ENCODE data around the gene RAI14. TPM values are rescaled to one million over a fixed set of nuclear protein-coding genes. Genes with fewer than 3 reads are reported as not detected.

RAI14 gene
- 10 to 100 TPM; 25.7 to 27.5 TPM for total RNA-seq

- peak within 1 kb of the TSS; percentile 84 to 94 (median 91) for H3K27ac ChIP-seq
- DNase-seq (peak; percentile 83 to 89 (median 84)), ATAC-seq (peak; percentile 88)
- no peaks in the 10 kb centered on the region for H3K9me3 ChIP-seq
- peak within 1 kb of the TSS; percentile 25 to 72 for H3K4me3 ChIP-seq
- WGBS, 2 donors = 0 to 2% methylated on average over 37 to 73 of the region's 79 CpGs
- peaks cover 20% of the 10 kb centered on the region for H3K4me1 ChIP-seq
- peak in 3 of 7 experiments; percentile 17 to 43 (median 33) for TF ChIP-seq CTCF (IDR thresholded peaks at IDR 0.05)
- TF ChIP-seq POLR2A (IDR thresholded peaks at IDR 0.05) = peak; percentile 73 to 74 (median 74)
- no peaks in the 10 kb centered on the region for H3K27me3 ChIP-seq
- intact Hi-C loops (cut with DNase I) = no loop called here
- H3K36me3 ChIP-seq (replicated peaks in 1 of 2; ENCODE audit: insufficient read depth in 1 of 2, low read depth in 2 of 2) = no peaks in the 10 kb centered on the region
These were observed at the start of gene RAI14 for GRCh38 chr5:34656001-34656699. RAI14 (plus strand) TSS chr5:34656328; CDS start chr5:34686920, 30,592 bp downstream.

GRCh38 chr5:34608368-34608767, 47.8 kb upstream of the RAI14 start:
- intact Hi-C loops (cut with DNase I) = no loop called here
- no peaks in the 10 kb centered on the region for H3K27me3 ChIP-seq
- no peaks in the 10 kb centered on the region for H3K4me1 ChIP-seq
- H3K36me3 ChIP-seq (replicated peaks in 1 of 2; ENCODE audit: insufficient read depth in 1 of 2, low read depth in 2 of 2) = no peaks in the 10 kb centered on the region
- WGBS, 2 donors = 75 to 84% methylated on average over 3 of the region's 3 CpGs
- DNase-seq (no peak), ATAC-seq (no peak)
- no peak overlapping the region for H3K4me3 ChIP-seq
- H3K9me3 ChIP-seq = no peaks in the 10 kb centered on the region
- TF ChIP-seq CTCF (IDR thresholded peaks at IDR 0.05) = no peak
- TF ChIP-seq POLR2A (IDR thresholded peaks at IDR 0.05) = no peak
- H3K27ac ChIP-seq = no peak overlapping the region

DNA sequence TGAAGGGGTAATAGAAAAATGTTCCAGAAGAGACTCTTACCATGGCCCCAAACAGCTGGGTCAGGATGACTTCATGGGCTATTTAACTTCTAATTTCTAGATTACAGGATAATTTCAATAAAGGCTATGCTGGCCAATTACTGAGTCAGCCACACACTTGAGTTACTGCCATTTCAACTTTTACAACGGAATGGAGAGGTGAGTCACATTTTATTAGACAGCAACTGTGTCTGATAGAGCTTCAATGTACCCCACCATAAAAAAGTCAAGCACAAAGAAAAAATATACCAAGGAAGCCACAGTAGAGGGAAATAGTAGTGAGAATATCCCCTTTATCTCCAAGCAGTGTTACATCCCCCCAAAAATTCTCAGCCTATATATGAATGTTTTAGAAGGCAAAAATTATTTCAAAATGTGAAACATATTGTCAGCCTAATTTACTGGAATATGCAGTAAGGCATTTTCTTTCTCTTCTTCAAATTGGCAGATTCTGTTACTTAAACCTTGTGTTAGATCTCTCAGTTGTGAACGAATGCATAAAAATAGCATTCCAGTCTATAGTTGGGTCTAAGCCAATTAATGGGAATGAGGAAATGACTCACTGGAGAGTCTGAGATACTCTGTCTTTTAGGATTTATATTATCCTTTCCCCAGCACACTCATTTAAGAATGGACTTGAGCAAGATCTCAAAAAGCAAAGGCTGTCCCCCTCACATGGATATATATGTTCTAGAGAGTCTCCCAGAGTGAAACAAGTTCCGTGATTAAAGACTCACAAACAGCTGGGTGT, 47.1 kb upstream of the RAI14 start:
- intact Hi-C loops (cut with DNase I) = no loop called here
- DNase-seq = peak in 1 of 4 donors; percentile 5
- no peak overlapping the region for H3K4me3 ChIP-seq
- H3K9me3 ChIP-seq = no peaks in the 10 kb centered on the region
- peak overlapping the region in 3 of 4 donors; percentile 8 to 34 (median 26) for H3K27ac ChIP-seq
- no peaks in the 10 kb centered on the region for H3K4me1 ChIP-seq
- no peak for TF ChIP-seq CTCF (IDR thresholded peaks at IDR 0.05)
- no peak for TF ChIP-seq POLR2A (IDR thresholded peaks at IDR 0.05)
- WGBS, 2 donors = 27 to 37% methylated on average over 3 of the region's 3 CpGs
- ATAC-seq = peak; percentile 87
- H3K36me3 ChIP-seq (replicated peaks in 1 of 2; ENCODE audit: insufficient read depth in 1 of 2, low read depth in 2 of 2) = no peaks in the 10 kb centered on the region
- H3K27me3 ChIP-seq = no peaks in the 10 kb centered on the region

GRCh38 chr5:34609951-34610441, 46.1 kb upstream of the RAI14 start:
- H3K27ac ChIP-seq = peak overlapping the region in 1 of 4 donors; percentile 34
- no peak for ATAC-seq
- WGBS, 2 donors = 84 to 86% methylated on average over 6 of the region's 6 CpGs

More at GRCh38 chr5:34609951-34610441, 46.1 kb upstream of the RAI14 start:
- no peak overlapping the region for H3K4me3 ChIP-seq
- intact Hi-C loops (cut with DNase I) = no loop called here
- no peaks in the 10 kb centered on the region for H3K27me3 ChIP-seq
- TF ChIP-seq POLR2A (IDR thresholded peaks at IDR 0.05) (no peak), CTCF (IDR thresholded peaks at IDR 0.05) (no peak)
- no peaks in the 10 kb centered on the region for H3K9me3 ChIP-seq
- H3K4me1 ChIP-seq = no peaks in the 10 kb centered on the region
- no peaks in the 10 kb centered on the region for H3K36me3 ChIP-seq (replicated peaks in 1 of 2; ENCODE audit: insufficient read depth in 1 of 2, low read depth in 2 of 2)
- DNase-seq = no peak

Measured in body of pancreas (tissue), 4 donors.